Astrocyte of the spinal cord (primary cell): ENCODE data around the gene CSF1R.

Experiments used
- DNase-seq: peaks from one replicate; pipeline ENCODE4 v3.0.0; 2011; ENCODE audit warnings: low read depth, low spot score
- H3K4me3 ChIP-seq: 2 replicates; pipeline ENCODE4 v1.5.1; 2011; ENCODE audit warnings: low read depth, mild to moderate bottlenecking, low read length, moderate library complexity
- in situ Hi-C: cut with HindIII; loops from 2 replicates; pipeline ENCODE4 v1.10.0; 2017; ENCODE audit warnings: low sequenced_read_pairs
- TF ChIP-seq, protein P1 (sequence below): IDR thresholded peaks from 2 replicates; pipeline ENCODE4 v1.5.1; 2012; ENCODE audit warnings: low read depth, mild to moderate bottlenecking, low read length, inconsistent platforms

CSF1R gene

DNA sequence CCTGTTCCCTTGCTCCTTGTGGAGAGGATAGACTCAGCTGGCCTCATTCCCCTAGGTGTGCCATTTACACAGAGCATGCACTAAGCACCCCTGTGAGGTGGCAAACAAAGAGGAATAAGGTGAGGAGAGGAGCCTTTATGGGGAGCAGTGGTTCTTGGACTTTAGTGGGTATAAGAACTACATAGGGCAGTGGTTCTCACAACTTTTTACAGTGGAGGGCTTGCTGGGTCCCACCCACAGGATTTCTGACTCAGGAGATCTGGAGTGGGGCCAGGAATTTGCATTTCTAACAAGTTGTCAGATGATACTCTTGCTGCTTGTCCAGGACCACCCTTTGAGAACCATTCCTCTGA is 42.0 kb downstream of the CSF1R start:
- no peak overlapping the region for H3K4me3 ChIP-seq
- DNase-seq = peak; percentile 86
- in situ Hi-C loops = no loop called here
- TF ChIP-seq, protein P1, sequence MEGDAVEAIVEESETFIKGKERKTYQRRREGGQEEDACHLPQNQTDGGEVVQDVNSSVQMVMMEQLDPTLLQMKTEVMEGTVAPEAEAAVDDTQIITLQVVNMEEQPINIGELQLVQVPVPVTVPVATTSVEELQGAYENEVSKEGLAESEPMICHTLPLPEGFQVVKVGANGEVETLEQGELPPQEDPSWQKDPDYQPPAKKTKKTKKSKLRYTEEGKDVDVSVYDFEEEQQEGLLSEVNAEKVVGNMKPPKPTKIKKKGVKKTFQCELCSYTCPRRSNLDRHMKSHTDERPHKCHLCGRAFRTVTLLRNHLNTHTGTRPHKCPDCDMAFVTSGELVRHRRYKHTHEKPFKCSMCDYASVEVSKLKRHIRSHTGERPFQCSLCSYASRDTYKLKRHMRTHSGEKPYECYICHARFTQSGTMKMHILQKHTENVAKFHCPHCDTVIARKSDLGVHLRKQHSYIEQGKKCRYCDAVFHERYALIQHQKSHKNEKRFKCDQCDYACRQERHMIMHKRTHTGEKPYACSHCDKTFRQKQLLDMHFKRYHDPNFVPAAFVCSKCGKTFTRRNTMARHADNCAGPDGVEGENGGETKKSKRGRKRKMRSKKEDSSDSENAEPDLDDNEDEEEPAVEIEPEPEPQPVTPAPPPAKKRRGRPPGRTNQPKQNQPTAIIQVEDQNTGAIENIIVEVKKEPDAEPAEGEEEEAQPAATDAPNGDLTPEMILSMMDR = no peak

DNA sequence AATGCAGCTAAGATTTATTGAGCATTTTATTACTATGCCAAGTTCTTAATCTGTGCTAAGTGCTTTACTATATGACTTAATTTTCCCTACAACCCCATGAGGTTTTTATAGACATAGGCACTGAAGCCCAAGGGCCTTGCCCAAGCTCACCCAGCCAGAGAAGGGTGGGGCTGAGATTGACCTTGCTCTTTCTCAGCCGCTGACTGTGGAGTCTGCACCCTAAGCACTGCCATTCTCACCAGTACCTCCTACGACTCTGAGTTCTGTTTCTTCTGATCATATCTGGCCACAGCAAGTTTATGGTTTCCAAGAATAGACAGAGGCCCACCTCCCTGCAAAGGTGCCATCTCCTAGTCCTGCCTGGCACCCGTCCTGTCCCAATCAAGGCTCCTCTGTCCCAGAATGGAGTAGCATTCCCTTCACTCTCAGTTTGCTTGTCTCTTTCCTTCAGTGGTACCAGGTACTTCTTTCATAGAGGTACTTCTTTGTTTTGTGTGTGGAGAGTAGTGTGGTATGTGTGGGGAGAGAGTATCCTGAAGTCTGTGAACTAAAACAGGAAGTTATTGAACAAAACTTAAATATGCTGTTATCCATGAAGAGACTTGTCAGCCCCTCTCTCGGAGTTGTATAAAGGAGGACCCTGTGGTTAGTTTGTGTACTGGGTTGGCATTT is 42.6 kb downstream of the CSF1R start:
- H3K4me3 ChIP-seq = no peak overlapping the region
- in situ Hi-C loops = no loop called here
- DNase-seq = no peak
- TF ChIP-seq, protein P1 = no peak

DNA sequence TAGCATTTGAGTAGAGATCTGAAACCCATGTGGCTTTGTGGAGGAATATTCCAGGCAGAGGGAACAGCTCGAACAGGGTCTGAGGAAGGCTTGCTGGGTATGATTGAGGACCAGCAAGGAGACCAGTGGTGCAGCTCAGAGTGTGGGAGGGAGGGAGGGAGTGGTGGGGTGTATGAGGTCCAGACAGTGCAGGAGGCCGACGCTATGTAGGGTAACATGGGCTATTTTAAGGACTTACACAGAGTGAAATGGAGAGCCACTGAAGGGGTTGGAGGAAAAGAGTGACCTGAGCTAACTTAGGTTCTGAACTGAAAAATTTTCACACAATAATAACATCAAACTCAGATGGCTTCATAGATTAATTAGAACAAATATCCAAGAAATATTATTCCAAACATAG is 43.9 kb downstream of the CSF1R start:
- TF ChIP-seq, protein P1 = no peak
- DNase-seq = no peak
- H3K4me3 ChIP-seq = no peak overlapping the region
- in situ Hi-C loops = no loop called here

DNA sequence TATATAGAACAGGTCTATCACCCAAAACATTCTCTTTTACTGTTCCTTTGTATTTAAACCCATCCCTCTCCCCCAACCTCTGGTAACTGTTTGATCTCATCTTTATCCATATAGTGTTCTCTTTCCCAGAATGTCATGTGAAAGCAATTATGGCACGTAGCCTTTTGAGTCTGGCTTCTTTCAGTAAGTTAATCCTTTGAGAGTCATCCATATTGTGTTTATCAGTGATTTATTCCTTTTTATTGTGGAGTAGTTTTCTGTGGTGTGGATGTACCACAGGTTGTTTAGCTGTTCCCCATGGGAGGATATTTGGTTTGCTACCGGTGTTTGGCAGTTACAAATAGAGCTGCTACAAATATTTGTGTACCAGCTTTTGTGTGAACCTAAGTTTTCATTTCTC is 47.8 kb downstream of the CSF1R start:
- no peak overlapping the region for H3K4me3 ChIP-seq
- TF ChIP-seq, protein P1 = no peak
- in situ Hi-C loops = no loop called here
- DNase-seq = no peak

DNA sequence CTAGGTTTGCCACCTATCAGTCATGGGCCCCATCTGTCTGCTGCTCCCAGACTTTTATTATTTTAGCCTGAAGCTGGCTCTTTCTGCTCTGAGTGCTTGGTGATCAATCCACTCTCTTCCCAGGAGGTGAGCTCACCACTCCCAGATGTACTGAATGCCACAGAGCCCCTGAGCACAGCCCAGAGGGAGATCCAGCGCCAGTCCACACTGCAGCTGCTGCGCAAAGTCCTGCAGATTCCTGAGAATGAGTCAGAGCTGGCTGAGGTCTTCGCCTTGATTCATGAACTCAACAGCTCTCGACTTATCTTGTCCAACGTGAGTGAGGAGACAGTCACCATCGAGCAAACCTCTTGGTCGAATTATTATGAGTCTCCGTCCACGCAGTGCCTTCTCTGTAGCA is 49.8 kb downstream of the CSF1R start:
- H3K4me3 ChIP-seq = no peak overlapping the region
- DNase-seq = peak; percentile 97
- TF ChIP-seq, protein P1 = no peak
- in situ Hi-C loops = no loop called here

DNA sequence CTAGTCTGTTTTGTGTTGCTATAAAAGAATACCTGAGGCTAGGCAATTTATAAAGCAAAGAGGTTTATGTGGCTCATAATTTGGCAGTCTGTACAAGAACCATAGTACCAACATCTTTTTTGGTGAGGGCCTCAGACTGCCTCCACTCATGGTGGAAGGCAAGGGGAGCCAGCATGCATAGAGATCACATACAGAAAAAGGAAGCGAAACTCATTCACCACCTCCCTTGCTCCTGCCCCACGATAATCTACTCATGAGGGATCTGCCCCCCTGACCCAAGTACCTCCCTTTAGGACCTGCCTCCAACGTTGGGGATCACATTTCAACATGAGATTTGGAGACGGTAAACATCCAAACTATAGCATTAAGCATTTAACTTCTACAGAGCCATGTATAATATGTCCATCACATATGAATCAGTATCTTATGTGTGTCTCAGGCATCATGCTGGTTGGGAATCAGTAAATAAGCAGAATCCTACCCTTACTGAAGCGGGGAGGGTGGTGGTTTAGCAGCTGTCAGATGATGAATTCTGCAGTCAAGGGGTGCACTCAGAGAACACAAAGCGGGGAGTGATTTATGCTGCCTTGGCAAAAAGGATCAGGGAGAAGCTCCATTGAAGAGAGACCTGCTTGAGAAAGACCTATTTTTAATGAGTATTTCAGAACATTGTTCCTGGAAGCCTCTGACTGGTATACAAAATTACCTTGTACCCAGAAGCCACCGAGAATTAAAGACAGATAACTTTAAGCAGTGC is 51.0 kb downstream of the CSF1R start:
- H3K4me3 ChIP-seq = no peak overlapping the region
- in situ Hi-C loops = no loop called here
- DNase-seq = no peak
- TF ChIP-seq, protein P1 = no peak
